SK-N-SH (cell line): ENCODE data around the gene CEBPZOS. TPM values are rescaled to one million over a fixed set of nuclear protein-coding genes. Genes with fewer than 3 reads are reported as not detected.

ENCODE experiments used
- CTCF ChIA-PET: fragments of 300-600, 350-600 bp; formaldehyde crosslinking; extraction: SDS; loops from one replicate; lab custom pipeline; 2021; lab: Yijun Ruan, JAX
- POLR2A ChIA-PET: fragments of 350-600 bp; sonication (Branson Sonifier 250); formaldehyde crosslinking; extraction: SDS; loops from one replicate; lab custom pipeline; 2020; ENCODE audit warnings: antibody characterized with exemption, inconsistent platforms; lab: Yijun Ruan, JAX
- DNase-seq: peaks from one replicate; pipeline ENCODE4 v3.0.0; 2012
- H2AFZ ChIP-seq: fragments of 200-600 bp; sonication (generic); 2 replicates; pipeline ENCODE4 v1.8.1; 2016; ENCODE audit warnings: antibody characterized with exemption, mild to moderate bottlenecking, low read depth
- H3F3A ChIP-seq: fragments of 200-600 bp; sonication (generic); replicated peaks from 2 replicates; pipeline ENCODE3; 2016; ENCODE audit warnings: antibody characterized with exemption, mild to moderate bottlenecking; ENCODE audit not compliant: insufficient read depth
- H3K27ac ChIP-seq, 2 experiments: fragments of 200-500 bp in 1 of 2; fragments of 200-600 bp in 1 of 2; sonication (Bioruptor generic) in 1 of 2; sonication (generic), shearing (Covaris generic) in 1 of 2; 2 replicates each; pipeline versions ENCODE4 v1.5.1 to v1.6.1; 2014 to 2016; ENCODE audit warnings: low read depth in 2 of 2, inconsistent platforms in 1 of 2, low read length in 1 of 2, mild to moderate bottlenecking in 1 of 2, mixed read lengths in 1 of 2
- H3K27me3 ChIP-seq: fragments of 200-600 bp; sonication (generic), shearing (Covaris generic); 2 replicates; pipeline ENCODE4 v1.6.1; 2016; ENCODE audit warnings: mixed run types; ENCODE audit not compliant: insufficient read depth
- H3K36me3 ChIP-seq, 2 experiments: fragments of 200-500 bp in 1 of 2; fragments of 200-600 bp in 1 of 2; sonication (Bioruptor generic) in 1 of 2; sonication (generic) in 1 of 2; replicated peaks in 1 of 2; 2 replicates each; pipeline versions ENCODE3 to v1.5.1; 2014 to 2016; ENCODE audit warnings: low read length in 1 of 2, mild to moderate bottlenecking in 1 of 2; ENCODE audit not compliant: insufficient read depth in 2 of 2, control insufficient read depth in 1 of 2
- H3K4me1 ChIP-seq, 2 experiments: fragments of 200-500 bp in 1 of 2; fragments of 200-600 bp in 1 of 2; sonication (Bioruptor generic) in 1 of 2; sonication (generic), shearing (Covaris generic) in 1 of 2; 2 replicates each; pipeline versions ENCODE4 v1.5.1 to v1.6.1; 2014 to 2016; ENCODE audit warnings: low read depth in 1 of 2, low read length in 1 of 2, mixed run types in 1 of 2; ENCODE audit not compliant: insufficient read depth in 2 of 2, control insufficient read depth in 1 of 2
- H3K4me2 ChIP-seq: fragments of 200-600 bp; sonication (generic), shearing (Covaris generic); 2 replicates; pipeline ENCODE4 v1.6.1; 2017; ENCODE audit warnings: mixed run types
- H3K4me3 ChIP-seq, 2 experiments: fragments of 200-500 bp in 1 of 2; fragments of 200-600 bp in 1 of 2; sonication (Bioruptor generic) in 1 of 2; sonication (generic), shearing (Covaris generic) in 1 of 2; 2 replicates each; pipeline versions ENCODE4 v1.5.1 to v1.8.1; 2014 to 2016; ENCODE audit warnings: low read depth in 2 of 2, inconsistent platforms in 1 of 2, low read length in 1 of 2, mild to moderate bottlenecking in 1 of 2, mixed read lengths in 1 of 2, moderate library complexity in 1 of 2
- H3K79me2 ChIP-seq: fragments of 200-600 bp; sonication (generic); 2 replicates; pipeline ENCODE4 v1.8.1; 2017; ENCODE audit warnings: mild to moderate bottlenecking; ENCODE audit not compliant: insufficient read depth
- H3K9ac ChIP-seq: fragments of 200-600 bp; sonication (generic); 2 replicates; pipeline ENCODE4 v1.6.1; 2017; ENCODE audit warnings: mixed run types
- H3K9me2 ChIP-seq: fragments of 200-600 bp; sonication (generic); 2 replicates; pipeline ENCODE4 v1.6.1; 2017; ENCODE audit warnings: mixed run types
- H3K9me3 ChIP-seq: fragments of 200-600 bp; sonication (generic); 2 replicates; pipeline ENCODE4 v1.6.1; 2017; ENCODE audit warnings: mixed run types, mild to moderate bottlenecking, moderate library complexity
- H4K20me1 ChIP-seq: fragments of 200-600 bp; sonication (generic); 2 replicates; pipeline ENCODE4 v1.6.1; 2017; ENCODE audit warnings: mild to moderate bottlenecking, mixed run types; ENCODE audit not compliant: insufficient read depth
- EP300 ChIP-seq, 2 experiments: IDR thresholded peaks; 2 replicates each; pipeline versions ENCODE4 v1.4.0 to v1.6.1; 2012; ENCODE audit warnings: borderline replicate concordance in 1 of 2, low read depth in 1 of 2, low read length in 1 of 2
- GABPA ChIP-seq: IDR thresholded peaks from 2 replicates; pipeline ENCODE4 v1.4.0; 2012; ENCODE audit warnings: low read depth, mild to moderate bottlenecking
- GATA2 ChIP-seq: sonication (generic); formaldehyde crosslinking; IDR thresholded peaks from 2 replicates; pipeline ENCODE4 v1.5.0; 2020; ENCODE audit warnings: mild to moderate bottlenecking, missing genetic modification reagents
- JUND ChIP-seq: IDR thresholded peaks from 2 replicates; pipeline ENCODE4 v1.4.0; 2012
- MEF2A ChIP-seq: IDR thresholded peaks from 2 replicates; pipeline ENCODE4 v1.4.0; 2012; ENCODE audit warnings: low read depth, borderline replicate concordance
- MXI1 ChIP-seq: IDR thresholded peaks from 2 replicates; pipeline ENCODE4 v1.6.1; 2012; ENCODE audit warnings: mild to moderate bottlenecking, low read depth, low read length, improper control_type of control experiment
- NFIC ChIP-seq: IDR thresholded peaks from 2 replicates; pipeline ENCODE4 v1.4.0; 2012; ENCODE audit warnings: borderline replicate concordance
- POLR2AphosphoS5 ChIP-seq: IDR thresholded peaks from 2 replicates; pipeline ENCODE4 v1.6.1; 2012; ENCODE audit warnings: low read depth, low read length
- RCOR1 ChIP-seq: fragments of 150-350 bp; IDR thresholded peaks from 2 replicates; pipeline ENCODE4 v1.6.1; 2017; ENCODE audit warnings: antibody characterized with exemption, low read length
- RXRA ChIP-seq: IDR thresholded peaks from 2 replicates; pipeline ENCODE4 v1.4.0; 2012; ENCODE audit warnings: low read depth, mild to moderate bottlenecking, borderline replicate concordance
- SMC3 ChIP-seq: IDR thresholded peaks from 2 replicates; pipeline ENCODE4 v1.6.1; 2012; ENCODE audit warnings: low read depth, low read length, improper control_type of control experiment
- TAF1 ChIP-seq: IDR thresholded peaks from 2 replicates; pipeline ENCODE4 v1.6.1; 2012; ENCODE audit warnings: low read depth, mild to moderate bottlenecking, low read length, moderate library complexity, borderline replicate concordance
- YY1 ChIP-seq: IDR thresholded peaks from 2 replicates; pipeline ENCODE4 v1.4.0; 2012; ENCODE audit warnings: low read depth, mild to moderate bottlenecking
- WGBS: methylation state at CpG from one replicate; pipeline ENCODE4 v1.1.6; 2017; ENCODE audit warnings: low lambda C conversion rate; 5-methylcytosine and 5-hydroxymethylcytosine counted together
- polyA plus RNA-seq, 3 experiments: library from polyadenylated mRNA; depleted of rRNA; stranded (reverse); fragments of >200 nt; gene quantifications; 2 replicates each; pipeline ENCODE4 v1.2.3, GENCODE V29; 2012
- TF ChIP-seq, protein P1 (sequence below): IDR thresholded peaks from 2 replicates; pipeline ENCODE4 v1.6.1; 2012; ENCODE audit warnings: mild to moderate bottlenecking, low read depth, low read length, moderate library complexity
- TF ChIP-seq, protein P2 (sequence below): IDR thresholded peaks from 2 replicates; pipeline ENCODE4; 2012
- TF ChIP-seq, protein P3 (sequence below): IDR thresholded peaks from 2 replicates; pipeline ENCODE4 v1.4.0; 2012; ENCODE audit warnings: low read depth, borderline replicate concordance
- TF ChIP-seq, protein P4 (sequence below): fragments of 150-350 bp; IDR thresholded peaks from 2 replicates; pipeline ENCODE4 v1.6.1; 2016; ENCODE audit warnings: mild to moderate bottlenecking, low read depth, low read length

CEBPZOS gene
- polyA plus RNA-seq, 1 of the 3 experiments (the other 2 are of a cell fraction), result 27.5 TPM

DNA sequence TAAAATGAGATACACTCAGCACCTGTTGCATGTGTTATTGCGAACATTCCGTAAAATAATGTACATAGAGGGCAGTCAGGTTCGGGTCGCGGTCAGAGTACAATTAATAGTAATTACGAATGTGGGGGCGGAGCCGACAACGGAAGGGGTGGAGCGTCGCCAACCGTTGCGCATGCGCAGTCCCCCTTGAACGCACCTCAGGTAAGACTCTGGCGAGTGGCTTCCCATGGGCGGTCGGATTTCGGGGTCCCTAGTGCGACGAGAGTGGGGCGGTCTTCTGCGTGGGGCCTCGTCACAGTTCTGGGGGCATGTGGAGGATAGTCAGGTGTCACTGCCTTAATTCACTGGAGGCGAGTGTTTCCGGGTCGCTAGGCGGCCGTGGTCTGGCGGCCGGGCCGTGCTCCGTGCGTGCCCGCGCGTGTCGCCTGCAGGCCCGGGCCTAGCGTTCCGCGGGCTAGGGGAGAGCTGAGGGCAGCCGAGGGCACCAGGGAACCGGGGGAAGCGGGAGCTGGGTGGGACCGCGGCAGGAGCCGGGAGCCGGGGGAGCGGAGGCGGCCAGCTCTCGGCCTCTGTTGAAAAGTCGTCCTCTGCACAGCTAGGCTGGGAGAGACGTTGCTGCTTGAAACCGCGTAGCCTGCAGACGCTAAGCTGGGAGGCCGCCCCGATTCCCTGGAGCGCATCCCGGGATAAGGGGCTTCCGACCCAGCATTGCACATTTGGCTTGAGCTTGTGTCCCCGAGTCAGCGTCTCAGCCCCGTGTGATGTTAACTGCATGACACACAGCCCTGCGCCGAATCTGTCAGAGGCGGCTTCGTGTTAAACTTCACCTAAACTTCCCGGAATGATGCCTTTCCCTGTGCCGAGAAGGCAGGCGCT, at the start of gene CEBPZOS (continued):
- TF ChIP-seq TAF1, result peak; percentile 50; the same call in 1 of the 2 replicates
- TF ChIP-seq, protein P1, sequence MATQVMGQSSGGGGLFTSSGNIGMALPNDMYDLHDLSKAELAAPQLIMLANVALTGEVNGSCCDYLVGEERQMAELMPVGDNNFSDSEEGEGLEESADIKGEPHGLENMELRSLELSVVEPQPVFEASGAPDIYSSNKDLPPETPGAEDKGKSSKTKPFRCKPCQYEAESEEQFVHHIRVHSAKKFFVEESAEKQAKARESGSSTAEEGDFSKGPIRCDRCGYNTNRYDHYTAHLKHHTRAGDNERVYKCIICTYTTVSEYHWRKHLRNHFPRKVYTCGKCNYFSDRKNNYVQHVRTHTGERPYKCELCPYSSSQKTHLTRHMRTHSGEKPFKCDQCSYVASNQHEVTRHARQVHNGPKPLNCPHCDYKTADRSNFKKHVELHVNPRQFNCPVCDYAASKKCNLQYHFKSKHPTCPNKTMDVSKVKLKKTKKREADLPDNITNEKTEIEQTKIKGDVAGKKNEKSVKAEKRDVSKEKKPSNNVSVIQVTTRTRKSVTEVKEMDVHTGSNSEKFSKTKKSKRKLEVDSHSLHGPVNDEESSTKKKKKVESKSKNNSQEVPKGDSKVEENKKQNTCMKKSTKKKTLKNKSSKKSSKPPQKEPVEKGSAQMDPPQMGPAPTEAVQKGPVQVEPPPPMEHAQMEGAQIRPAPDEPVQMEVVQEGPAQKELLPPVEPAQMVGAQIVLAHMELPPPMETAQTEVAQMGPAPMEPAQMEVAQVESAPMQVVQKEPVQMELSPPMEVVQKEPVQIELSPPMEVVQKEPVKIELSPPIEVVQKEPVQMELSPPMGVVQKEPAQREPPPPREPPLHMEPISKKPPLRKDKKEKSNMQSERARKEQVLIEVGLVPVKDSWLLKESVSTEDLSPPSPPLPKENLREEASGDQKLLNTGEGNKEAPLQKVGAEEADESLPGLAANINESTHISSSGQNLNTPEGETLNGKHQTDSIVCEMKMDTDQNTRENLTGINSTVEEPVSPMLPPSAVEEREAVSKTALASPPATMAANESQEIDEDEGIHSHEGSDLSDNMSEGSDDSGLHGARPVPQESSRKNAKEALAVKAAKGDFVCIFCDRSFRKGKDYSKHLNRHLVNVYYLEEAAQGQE, result no peak
- no peak for TF ChIP-seq GATA2 (CRISPR knock-in tag)
- no peak for TF ChIP-seq NFIC
- no peak for TF ChIP-seq EP300 (IDR thresholded peaks at IDR 0.05; ENCODE audit: borderline replicate concordance in 1 of 2, low read depth in 1 of 2, low read length in 1 of 2)
- no peak for TF ChIP-seq RXRA
- TF ChIP-seq, protein P2, sequence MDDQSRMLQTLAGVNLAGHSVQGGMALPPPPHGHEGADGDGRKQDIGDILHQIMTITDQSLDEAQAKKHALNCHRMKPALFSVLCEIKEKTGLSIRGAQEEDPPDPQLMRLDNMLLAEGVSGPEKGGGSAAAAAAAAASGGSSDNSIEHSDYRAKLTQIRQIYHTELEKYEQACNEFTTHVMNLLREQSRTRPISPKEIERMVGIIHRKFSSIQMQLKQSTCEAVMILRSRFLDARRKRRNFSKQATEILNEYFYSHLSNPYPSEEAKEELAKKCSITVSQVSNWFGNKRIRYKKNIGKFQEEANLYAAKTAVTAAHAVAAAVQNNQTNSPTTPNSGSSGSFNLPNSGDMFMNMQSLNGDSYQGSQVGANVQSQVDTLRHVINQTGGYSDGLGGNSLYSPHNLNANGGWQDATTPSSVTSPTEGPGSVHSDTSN, result no peak; the same call in 1 of the 2 replicates
- peak; percentile 73 for TF ChIP-seq GABPA

GRCh38 chr2:37148325-37148724, 48.0 kb upstream of the CEBPZOS start:
- Histone ChIP-seq H3K27me3 (no peaks in the 10 kb centered on the region), H3K9me3 (no peaks in the 10 kb centered on the region), H3K4me1 (0 out of 4 replicates have a peak, but pooled peaks cover 0 to 5% of the 10 kb centered on the region in 2 experiments), H3K79me2 (peaks cover 50% of the 10 kb centered on the region), H4K20me1 (no peaks in the 10 kb centered on the region; the same call in 1 of the 2 replicates), H3K27ac (no peak overlapping the region), H3K9me2 (no peaks in the 10 kb centered on the region), H2AFZ (no peak overlapping the region), H3K36me3 (peaks cover 38 to 42% of the 10 kb centered on the region in 2 experiments), H3K9ac (no peak overlapping the region), H3K4me2 (no peak overlapping the region), H3K4me3 (no peak overlapping the region), H3F3A (no peaks in the 10 kb centered on the region)
- ChIA-PET CTCF (no interaction called here), POLR2A (no interaction called here)
- DNase-seq, result no peak
- no peak for TF ChIP-seq SMC3
- no peak for TF ChIP-seq GATA2 (CRISPR knock-in tag)
- no peak for TF ChIP-seq MXI1
- TF ChIP-seq POLR2AphosphoS5, result no peak
- TF ChIP-seq, protein P3, sequence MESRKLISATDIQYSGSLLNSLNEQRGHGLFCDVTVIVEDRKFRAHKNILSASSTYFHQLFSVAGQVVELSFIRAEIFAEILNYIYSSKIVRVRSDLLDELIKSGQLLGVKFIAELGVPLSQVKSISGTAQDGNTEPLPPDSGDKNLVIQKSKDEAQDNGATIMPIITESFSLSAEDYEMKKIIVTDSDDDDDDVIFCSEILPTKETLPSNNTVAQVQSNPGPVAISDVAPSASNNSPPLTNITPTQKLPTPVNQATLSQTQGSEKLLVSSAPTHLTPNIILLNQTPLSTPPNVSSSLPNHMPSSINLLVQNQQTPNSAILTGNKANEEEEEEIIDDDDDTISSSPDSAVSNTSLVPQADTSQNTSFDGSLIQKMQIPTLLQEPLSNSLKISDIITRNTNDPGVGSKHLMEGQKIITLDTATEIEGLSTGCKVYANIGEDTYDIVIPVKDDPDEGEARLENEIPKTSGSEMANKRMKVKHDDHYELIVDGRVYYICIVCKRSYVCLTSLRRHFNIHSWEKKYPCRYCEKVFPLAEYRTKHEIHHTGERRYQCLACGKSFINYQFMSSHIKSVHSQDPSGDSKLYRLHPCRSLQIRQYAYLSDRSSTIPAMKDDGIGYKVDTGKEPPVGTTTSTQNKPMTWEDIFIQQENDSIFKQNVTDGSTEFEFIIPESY, result no peak
- TF ChIP-seq MEF2A, result no peak
- no peak for TF ChIP-seq YY1
- no peak for TF ChIP-seq RCOR1
- no peak for TF ChIP-seq JUND
- TF ChIP-seq, protein P4, sequence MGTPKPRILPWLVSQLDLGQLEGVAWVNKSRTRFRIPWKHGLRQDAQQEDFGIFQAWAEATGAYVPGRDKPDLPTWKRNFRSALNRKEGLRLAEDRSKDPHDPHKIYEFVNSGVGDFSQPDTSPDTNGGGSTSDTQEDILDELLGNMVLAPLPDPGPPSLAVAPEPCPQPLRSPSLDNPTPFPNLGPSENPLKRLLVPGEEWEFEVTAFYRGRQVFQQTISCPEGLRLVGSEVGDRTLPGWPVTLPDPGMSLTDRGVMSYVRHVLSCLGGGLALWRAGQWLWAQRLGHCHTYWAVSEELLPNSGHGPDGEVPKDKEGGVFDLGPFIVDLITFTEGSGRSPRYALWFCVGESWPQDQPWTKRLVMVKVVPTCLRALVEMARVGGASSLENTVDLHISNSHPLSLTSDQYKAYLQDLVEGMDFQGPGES, result no peak
- 97% methylated on average over 7 of the region's 7 CpGs for WGBS
